Fibroblast of peridontal ligament (primary cell): Measurements from ENCODE around the gene CENPA.
"Not testable (repeated sequence)": the region's sequence is repeated elsewhere in the genome, so short reads cannot be mapped to it uniquely, and the experiment has no call there.

Source experiments
- DNase-seq: peaks from one replicate; pipeline ENCODE4 v3.0.0-alpha.2; 2010; ENCODE audit errors: extremely low read depth

Gene CENPA

DNA sequence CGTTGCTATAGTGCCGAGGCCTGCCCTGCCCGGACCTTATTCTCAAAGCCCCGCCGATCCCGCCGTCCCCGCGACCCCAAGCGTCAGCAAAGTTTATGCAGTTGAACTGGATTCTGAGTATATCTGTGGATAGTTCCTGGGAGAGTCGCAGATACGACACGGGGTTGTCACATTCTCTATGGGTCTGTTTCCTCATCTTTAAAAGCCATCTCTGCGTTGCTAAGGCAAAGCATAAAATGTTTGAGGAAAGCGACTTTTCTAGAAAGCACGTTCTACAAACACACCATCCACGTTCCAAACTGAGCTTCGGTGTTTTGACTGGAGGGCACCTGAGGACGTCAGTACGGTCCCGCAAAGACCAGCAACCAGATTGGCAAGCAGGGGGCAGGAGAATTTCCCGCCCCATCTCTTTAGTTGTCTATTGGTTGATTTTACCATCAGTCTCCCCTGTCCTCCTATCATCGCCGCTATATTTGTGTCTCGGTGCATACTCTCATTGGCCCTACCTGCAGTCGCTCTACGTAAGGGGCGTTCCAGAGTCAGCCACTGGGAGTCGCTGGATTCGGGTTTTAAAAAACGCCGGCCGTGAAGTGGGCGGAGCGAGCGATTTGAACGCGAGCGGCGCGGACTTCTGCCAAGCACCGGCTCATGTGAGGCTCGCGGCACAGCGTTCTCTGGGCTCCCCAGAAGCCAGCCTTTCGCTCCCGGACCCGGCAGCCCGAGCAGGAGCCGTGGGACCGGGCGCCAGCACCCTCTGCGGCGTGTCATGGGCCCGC is at the start of gene CENPA:
TSS of gene CENPA (plus strand) at position 626 of the 776 bp plus-strand sequence. CDS start at position 767, 141 bp downstream.
- peak; percentile 100 for DNase-seq

DNA sequence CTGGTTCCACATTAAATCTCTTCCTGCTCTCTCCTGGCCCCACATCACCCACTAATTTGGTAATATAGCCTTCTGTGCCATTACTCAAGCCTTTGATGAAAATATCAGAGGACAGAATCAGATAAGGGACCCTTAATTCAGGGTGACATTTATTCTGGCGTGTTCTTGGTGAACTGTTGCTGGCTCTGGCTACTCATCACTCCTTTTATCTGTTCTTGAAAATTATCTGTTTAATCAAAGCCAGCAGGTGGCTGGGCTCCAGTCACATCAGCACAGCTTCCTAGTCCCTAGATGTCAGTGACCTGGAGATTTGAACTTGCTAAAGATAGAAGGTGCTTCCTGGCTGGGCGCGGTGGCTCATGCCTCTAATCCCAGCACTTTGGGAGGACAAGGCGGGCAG is 48.6 kb upstream of the CENPA start:
- no peak for DNase-seq

DNA sequence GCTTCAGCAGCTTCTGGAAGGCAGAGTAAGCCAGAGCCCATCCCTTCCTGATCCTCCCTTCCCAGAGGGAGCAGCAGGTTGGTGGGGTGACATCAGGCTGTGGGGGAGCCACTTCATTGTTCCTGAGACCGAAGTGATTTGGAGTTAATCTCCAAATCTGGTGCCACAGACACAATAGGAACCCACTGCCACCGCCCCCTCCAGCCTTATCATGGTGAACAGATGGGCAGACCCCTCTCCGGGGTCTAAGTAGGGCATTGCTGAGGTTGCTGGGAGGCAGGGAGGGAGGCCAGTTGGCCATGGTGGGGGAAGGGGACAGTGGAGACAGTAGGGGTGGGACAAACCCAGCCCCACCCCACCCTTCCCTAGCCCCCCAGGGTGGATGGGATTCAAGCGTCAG is 47.4 kb upstream of the CENPA start:
- no peak for DNase-seq

DNA sequence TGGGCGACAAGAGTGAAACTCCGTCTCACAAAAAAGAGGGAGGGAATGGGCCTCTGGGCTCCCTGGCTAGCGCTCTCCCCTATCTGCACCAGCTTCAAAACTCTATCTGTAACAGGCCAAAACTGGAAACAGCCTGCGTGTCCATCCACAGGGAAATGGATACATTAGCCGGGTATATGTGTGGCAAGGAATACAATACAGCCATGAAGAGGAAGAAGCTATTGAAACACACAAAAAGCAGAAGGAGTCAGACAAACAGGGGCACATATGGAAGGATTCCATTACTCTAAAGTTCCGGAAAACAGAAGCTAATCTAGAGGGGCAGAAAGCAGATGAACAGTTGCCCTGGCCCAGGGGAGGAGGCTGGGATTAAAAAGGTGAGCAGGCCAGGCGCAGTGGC is 46.3 kb upstream of the CENPA start:
- no peak for DNase-seq

DNA sequence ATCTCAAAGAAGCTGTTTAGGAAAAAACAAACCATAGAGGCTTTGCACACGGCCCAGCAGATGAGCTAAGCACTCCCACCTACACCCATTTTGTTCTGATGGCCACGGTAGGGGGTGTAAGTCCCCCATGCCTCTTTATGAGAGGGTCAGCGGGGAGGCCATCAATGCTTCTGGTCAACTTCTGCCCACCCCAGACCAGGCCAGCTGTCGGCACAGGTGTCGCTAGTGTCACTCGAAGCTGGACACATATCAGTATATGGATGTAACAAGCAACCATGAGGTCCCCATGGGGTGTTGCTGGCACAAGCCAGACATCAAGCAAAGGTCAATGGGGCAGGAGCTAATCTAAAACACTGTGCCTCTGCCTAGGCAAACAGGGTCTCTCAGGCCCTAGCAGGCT is 45.5 kb upstream of the CENPA start:
- DNase-seq, result no peak

DNA sequence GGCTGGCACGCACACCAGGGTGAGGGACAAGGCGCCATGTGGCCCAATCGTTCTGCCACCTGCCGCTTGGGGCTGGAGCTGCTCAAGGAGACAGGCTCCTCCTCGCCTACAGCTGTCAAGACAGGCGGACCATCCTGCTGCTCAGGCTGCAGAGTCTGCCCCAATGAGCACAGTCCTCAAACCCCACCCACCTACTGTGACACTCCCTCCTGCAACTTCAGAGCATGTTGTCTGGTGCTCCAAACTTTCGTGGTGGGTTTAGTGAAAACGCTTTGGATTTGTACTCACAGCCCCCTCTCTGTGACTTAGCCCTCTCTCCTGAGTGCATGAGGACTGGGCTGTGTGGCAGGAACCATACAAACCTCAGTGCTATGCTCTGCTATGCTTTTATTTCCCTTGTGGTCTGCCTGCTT is 45.0 kb upstream of the CENPA start:
- DNase-seq, result no peak

DNA sequence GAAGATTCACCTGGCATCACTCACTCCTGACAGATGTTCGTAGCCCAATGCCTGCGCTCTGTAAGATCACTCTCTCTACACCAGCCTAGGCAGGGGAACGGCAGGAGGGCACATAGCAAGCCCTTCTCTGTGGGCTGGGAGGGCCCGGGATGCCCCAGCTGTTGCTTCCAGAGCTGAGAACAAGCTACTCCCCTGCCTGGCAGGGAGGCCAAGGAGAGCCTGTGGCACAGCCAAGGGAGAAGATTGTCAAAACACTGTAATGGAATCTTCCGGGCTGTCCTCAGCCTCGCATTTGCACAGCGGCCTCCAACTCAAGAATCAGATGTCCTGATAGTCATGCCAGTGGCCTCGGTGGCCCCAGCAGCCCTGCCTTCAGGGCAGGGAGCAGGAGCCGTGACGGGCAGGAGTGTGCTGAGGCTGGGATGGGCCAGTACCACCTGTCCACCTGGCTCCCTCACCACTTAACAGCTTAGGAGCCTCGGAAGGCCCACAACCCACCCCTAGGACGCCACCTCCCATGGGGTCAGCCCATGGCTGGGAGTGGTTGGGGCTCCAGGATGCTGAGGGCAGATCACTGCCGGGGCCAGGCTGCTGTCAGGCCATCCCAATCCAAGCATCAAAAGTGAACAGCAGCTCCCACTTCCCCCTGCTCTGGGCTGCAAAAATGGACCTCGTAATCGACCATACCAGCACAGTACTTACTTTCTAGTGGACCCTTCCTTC is 43.6 kb upstream of the CENPA start:
- no peak for DNase-seq

DNA sequence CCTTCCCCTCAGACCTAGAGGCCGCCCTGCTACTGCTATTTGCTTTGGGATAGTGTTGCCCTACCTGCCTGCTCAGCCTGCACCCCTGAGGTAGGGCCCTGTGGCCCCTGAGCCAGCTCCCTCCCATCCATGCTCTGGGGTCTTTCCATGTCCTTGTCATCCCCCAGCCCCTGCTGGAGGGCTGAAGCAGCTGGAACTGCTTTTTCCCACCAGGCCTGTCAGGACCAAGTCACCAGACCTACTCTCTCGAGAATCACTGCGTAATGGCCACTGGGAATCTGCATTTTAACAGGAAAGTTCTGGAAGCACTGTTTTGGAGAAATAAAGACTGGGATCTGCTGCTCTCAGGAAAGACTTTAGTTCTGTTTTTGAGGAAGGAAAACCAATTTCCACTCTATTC is 42.0 kb upstream of the CENPA start:
- no peak for DNase-seq

DNA sequence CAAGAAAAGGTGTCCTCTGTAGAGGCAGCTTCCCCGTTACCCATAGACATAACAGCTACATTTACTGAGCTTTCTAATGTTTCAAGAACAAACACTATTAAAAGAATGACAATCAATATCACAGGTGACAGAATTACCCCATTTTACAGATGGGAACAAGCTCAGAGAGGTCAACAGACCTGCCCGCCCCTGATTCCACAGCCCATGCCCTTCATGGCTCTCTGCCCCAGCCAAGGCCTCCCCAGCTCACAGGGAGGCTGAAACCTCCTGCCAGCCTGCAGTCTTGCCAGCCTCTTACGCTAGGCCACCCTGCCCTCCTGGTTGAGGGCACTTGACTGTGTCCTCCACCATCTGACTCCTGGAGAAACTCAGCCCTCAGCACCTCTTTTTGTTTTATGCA is 40.9 kb upstream of the CENPA start:
- no peak for DNase-seq

DNA sequence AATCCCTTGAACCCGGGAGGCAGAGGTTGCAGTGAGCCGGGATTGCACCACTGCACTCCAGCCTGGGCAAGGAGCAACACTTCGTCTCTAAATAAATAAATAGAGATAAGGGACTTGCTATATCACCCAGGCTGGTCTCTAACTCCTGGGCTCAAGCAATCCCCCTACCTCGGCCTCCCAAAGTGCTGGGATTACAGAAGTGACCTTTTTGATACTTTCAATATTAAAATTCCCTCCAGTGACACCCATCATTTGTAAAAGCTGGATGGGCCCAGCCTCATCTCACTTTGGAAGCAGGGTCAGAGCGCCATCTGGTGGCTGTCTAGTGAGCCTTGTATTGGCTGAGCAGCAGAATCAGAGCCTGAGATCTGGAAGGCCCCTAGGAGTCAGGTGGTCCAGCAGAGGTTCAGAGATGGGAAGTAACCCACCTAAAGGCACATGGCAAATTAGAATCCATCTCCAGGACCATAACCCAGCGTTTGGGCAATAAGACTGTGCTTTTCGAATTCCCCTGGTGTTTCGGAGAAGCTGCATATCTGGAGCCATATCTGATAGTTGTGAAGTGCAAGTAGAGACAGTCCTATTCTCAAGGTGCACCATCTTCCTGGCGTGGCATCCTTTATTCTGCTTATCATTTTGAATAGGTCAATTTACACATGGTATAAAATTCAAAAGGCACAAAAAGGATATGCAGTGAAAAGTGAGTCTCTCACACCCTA is 40.1 kb upstream of the CENPA start:
- DNase-seq, result peak; percentile 86

DNA sequence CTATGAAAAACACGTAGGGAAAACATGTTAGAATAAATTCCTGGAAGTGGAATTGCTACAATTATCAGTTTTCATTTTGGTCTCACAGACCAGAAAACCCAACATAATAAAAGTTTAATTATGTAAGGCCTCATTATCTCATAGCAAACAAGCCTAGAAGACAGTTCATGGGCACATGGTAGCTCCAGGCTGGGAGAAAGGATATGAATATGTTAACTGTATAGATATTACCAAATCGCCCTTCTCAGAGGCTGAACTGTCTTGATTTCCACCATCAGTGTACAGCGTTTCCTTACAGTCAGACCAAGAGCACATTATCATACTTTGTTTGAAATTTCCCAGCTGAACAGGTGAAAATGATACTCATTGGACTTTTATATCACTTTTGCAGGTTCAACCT is 38.9 kb upstream of the CENPA start:
- DNase-seq, result no peak

DNA sequence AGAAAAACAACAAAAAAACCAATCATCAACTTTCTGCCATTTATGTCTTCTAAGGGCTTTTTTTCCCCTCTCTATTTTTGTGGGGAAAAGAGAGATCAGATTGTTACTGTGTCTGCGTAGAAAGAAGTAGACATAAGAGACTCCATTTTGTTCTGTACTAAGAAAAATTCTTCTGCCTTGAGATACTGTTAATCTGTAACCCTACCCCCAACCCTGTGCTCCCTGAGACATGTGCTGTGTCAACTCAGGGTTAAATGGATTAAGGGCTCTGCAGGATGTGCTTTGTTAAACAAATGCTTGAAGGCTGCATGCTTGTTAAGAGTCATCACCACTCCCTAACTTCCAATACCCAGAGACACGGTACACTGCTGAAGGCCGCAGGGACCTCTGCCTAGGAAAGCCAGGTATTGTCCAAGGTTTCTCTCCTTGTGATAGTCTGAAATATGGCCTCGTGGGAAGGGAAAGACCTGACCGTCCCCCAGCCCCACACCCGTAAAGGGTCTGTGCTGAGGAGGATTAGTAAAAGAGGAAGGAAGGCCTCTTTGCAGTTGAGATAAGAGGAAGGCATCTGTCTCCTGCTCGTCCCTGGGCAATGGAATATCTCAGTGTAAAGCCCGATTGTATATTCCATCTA is 36.0 kb upstream of the CENPA start:
- not testable (repeated sequence) for DNase-seq

DNA sequence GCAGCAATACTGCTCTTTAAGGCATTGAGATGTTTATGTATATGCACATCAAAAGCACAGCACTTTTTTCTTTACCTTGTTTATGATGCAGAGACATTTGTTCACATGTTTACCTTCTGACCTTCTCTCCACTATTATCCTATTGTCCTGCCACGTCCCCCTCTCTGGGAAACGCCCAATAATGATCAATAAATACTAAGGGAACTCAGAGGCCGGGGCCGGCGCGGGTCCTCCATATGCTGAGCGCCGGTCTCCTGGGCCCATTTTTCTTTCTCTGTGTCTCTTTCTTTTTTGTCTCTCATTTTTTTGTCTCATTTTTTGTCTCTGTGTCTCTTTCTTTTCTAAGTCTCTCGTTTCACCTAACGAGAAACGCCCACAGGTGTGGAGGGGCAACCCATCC is 35.4 kb upstream of the CENPA start:
- not testable (repeated sequence) for DNase-seq

DNA sequence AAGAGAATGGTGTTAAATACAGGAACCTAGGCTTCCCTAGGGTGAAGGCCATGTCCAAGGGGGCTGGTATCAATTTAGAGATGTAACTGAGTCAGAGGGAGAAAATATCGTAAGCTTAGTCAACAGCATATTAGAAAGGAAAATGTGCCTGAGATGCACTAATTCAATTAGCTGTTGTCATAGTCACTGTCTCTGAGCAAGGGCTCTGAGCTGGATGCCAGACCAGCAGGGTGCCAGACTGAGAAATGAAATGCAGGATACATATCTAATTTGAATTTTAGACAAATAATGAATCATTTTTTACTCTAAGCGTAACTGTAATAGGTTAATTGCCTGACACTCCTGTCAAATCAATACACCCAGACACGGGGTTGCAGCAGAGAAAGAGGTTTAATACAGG is 33.2 kb upstream of the CENPA start:
- DNase-seq, result no peak

DNA sequence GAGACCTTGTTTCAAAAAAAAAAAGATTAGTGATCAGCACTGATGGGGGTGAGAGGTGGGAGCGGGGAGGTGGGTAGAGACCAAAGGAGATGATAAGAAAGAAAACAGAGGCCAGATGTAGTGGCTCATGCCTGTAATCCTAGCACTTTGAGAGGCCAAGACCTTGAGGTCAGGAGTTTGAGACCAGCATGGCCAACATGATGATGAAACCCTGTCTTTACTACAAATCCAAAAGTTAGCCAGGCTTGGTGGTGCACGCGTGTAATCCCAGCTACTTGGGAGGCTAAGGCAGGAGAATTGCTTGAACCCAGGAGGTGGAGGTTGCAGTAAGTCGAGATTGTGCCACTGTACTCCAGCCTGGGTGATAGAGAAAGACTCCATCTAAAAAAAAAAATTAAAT is 31.3 kb upstream of the CENPA start:
- no peak for DNase-seq

DNA sequence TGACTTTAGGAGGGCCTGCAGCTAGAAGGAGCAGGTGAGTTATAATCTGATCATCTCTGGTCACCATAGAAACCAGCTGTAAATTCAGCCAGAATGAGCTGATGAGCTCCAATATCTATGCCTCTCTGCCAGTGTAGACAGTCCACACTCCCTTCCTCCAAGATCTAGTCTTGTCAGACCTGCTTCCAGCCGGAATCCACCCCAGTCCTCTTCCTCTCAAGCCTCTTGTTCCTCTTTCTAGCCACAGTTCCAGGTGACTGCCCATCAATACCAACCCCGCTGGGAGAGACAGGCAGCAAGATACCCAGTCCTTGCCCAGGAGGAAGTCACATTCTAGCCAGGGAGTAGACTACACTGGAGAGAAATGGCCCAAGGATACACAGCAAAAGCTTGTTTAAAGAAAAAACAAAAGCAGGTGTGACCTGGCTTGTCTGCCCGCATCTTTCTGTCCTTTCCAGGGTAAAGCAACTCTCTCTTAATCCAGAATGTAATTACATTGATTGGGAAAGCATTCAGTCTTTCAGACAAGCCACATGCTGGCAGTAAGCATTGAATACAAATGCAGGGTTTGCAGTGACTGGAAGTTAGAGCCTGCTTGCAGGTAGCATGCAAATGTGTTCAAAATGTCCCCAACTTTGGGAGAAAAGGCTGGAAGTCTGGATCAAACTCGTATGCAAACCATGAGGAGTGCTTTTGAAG is 30.7 kb upstream of the CENPA start:
- DNase-seq, result no peak

DNA sequence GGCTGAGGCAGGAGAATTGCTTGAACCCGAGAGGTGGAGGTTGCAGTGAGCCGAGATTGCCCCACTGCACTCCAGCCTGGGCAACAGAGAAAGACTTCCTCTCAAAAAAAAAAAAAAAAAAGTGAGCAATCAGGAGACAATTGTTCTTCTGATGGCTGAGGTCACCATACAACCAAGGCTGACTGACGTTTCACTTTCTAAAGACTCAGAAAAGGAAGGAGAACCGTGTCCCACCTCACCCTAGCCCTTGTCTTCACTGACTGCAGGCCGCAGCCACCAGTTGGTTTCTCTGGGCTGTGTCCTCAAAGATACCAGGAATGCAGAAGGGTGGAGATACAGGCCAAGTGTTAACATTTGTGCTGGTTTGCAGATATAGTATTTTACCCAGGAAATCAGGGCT is 29.5 kb upstream of the CENPA start:
- no peak for DNase-seq

DNA sequence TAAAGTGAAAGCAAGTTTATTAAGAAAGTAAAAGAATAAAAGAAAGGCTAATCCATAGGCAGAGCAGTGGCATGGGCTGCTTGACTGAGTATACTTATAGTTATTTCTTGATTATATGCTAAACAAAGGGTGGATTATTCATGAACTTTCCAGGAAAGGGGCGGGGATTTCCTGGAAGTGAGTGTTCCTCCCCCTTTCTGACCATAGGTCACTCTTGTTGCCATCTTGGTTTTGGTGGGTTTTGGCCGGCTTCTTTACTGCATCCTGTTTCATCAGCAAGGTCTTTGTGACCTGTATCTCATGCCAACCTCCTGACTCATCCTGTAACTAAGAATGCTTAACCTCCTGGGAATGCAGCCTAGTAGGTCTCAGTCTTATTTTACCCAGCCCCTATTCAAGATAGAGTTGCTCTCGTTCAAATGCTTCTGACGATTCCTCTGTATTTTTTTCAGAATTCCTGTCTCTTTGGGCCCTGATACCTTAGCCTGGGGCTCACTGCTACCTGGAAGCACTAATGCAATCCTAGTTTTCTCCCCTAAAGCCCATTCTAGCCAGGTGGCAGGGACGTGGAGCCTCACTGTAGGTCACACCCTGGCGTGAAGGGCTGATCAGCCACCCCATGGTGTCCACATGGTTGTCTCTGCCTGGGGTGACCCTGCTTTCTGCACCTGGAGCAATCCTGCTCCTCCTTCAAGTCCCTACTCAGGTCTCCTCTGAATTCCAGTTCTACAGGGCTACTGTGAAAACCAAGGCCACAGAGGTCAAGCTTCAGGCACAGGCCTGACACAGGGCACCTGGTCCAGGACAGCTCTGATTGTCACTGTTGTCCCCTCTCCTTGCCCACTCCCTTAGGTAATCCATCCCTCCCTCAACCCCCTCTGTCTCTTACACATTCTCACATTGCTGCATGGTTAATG is 27.7 kb upstream of the CENPA start:
- peak; percentile 99 for DNase-seq

DNA sequence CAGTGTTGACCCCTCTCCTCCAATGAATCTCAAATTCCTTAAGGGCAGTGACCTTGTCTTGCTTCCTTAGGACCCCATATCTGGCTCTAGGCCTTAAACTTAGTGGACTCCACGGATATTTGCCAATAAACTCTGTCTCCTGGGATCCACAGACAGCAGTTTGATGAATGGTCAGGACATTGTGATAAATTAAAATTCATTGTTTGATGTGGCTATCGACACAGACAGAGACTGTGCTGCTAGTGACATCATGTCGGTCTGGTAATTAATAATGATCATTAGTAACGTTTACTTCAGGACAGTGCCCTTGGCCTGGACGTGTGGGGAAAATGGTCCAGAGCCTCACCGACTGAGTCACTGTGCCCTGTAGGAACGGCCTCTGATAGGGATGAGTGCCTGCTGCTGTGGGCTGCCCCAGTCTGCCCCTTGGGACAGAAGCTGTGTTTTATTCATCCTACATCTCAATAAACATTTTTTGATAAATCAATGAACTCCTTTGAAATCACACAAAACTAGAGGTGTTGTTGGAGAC is 27.0 kb upstream of the CENPA start:
- no peak for DNase-seq

DNA sequence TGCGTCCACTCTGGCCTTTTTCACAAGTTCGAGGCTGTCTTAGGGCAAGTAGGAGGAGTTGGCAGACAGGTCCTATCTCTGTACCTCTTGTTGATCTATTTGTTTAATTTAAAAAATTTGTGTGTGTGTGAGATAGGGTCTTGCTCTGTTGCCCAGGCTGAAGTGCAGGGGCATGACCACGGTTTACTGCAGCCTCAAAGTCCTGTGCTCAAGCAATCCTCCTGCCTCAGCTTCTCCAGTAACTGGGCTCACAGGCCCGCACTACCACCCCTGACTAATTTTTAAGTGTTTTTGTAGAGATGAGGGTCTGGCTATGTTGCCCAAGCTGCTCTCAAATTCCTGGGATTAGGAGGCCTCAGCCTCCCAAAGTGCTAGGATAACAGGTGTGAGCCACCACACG is 26.0 kb upstream of the CENPA start:
- DNase-seq, result no peak
